DOHH2 (cell line): ENCODE data around the gene SPNS2.

Source experiments
- H3F3A ChIP-seq: fragments of 200-600 bp; sonication (generic), shearing (Covaris generic); 2 replicates; pipeline ENCODE4 v1.6.0; 2016; ENCODE audit warnings: antibody characterized with exemption, mild to moderate bottlenecking; ENCODE audit not compliant: control insufficient read depth, insufficient read depth
- H3K27ac ChIP-seq: fragments of 200-600 bp; sonication (generic); 2 replicates; pipeline ENCODE4 v1.5.1; 2014; ENCODE audit warnings: low read depth, mild to moderate bottlenecking, low read length, moderate library complexity
- H3K27me3 ChIP-seq: fragments of 200-600 bp; sonication (generic); 2 replicates; pipeline ENCODE4 v1.6.1; 2014; ENCODE audit warnings: mild to moderate bottlenecking, low read length, mixed read lengths; ENCODE audit not compliant: control insufficient read depth
- H3K36me3 ChIP-seq: fragments of 200-600 bp; sonication (generic); 2 replicates; pipeline ENCODE4 v1.6.1; 2014; ENCODE audit warnings: mild to moderate bottlenecking, low read length, moderate library complexity, mixed read lengths; ENCODE audit not compliant: control insufficient read depth
- H3K4me1 ChIP-seq: fragments of 200-600 bp; sonication (generic); 2 replicates; pipeline ENCODE4 v1.6.1; 2014; ENCODE audit warnings: mild to moderate bottlenecking, low read length, mixed read lengths; ENCODE audit not compliant: control insufficient read depth
- H3K4me2 ChIP-seq: fragments of 200-600 bp; sonication (generic); 2 replicates; pipeline ENCODE4 v1.6.0; 2014; ENCODE audit warnings: mild to moderate bottlenecking, low read length, moderate library complexity
- H3K4me3 ChIP-seq: fragments of 200-600 bp; sonication (generic); 2 replicates; pipeline ENCODE4 v1.5.1; 2014; ENCODE audit warnings: mild to moderate bottlenecking, low read length, mixed read lengths
- H3K79me2 ChIP-seq: fragments of 200-600 bp; sonication (generic); 2 replicates; pipeline ENCODE4 v1.6.1; 2014; ENCODE audit warnings: mild to moderate bottlenecking, low read length, mixed read lengths; ENCODE audit not compliant: control insufficient read depth
- H3K9me2 ChIP-seq: fragments of 200-600 bp; sonication (generic); replicated peaks from 2 replicates; pipeline ENCODE4 v1.6.1; 2014; ENCODE audit warnings: mild to moderate bottlenecking, low read length, mixed read lengths; ENCODE audit not compliant: control insufficient read depth
- H3K9me3 ChIP-seq: fragments of 200-600 bp; sonication (generic); 2 replicates; pipeline ENCODE4 v1.6.1; 2014; ENCODE audit warnings: antibody characterized with exemption, low read length, mixed read lengths; ENCODE audit not compliant: control insufficient read depth, insufficient read depth
- H4K20me1 ChIP-seq: fragments of 200-600 bp; sonication (generic); 2 replicates; pipeline ENCODE4 v1.6.0; 2014; ENCODE audit warnings: low read depth, mild to moderate bottlenecking, antibody characterized with exemption, low read length, moderate library complexity; ENCODE audit not compliant: control insufficient read depth, insufficient read depth
- EZH2phosphoT487 ChIP-seq: fragments of 200-600 bp; sonication (generic); IDR thresholded peaks from 2 replicates; pipeline ENCODE4 v1.6.1; 2017; ENCODE audit warnings: borderline replicate concordance, mild to moderate bottlenecking, antibody characterized with exemption, low read length, moderate library complexity, mixed read lengths
- TF ChIP-seq, protein P1 (sequence below): fragments of 200-600 bp; sonication (generic); IDR thresholded peaks from one replicate; pipeline ENCODE4 v1.5.1; 2014; ENCODE audit warnings: antibody characterized with exemption, mild to moderate bottlenecking, low read depth, low read length; ENCODE audit not compliant: poor library complexity, severe bottlenecking

SPNS2 gene

DNA sequence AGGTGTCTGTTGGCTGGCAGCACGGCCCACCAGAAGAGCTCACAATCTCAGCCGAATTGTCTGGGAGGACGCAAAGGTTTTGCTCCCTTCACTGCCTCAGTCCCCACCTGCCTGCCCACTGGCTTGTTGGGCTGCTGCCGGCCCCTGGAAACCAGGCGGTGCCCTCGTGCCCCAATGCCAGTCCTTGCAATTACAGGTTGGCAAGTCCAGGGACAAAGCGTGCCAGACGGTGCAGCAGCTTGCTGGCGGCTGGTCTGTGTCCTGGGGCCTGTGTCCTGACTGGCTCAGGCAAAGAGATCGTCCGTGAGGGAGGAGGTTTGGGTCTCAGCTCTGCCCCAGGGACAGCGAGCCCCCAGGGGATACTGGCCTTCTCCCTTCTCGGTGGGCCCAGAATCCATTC lies 24.6 kb upstream of the SPNS2 start:
- Histone ChIP-seq H3K4me1 (no peaks in the 10 kb centered on the region), H3K27ac (no peak overlapping the region), H3F3A (no peaks in the 10 kb centered on the region; the same call in 1 of the 2 replicates), H3K4me2 (no peak overlapping the region), H3K27me3 (no peaks in the 10 kb centered on the region), H3K36me3 (no peaks in the 10 kb centered on the region), H3K9me2 (no peaks in the 10 kb centered on the region), H4K20me1 (no peaks in the 10 kb centered on the region), H3K4me3 (no peak overlapping the region), H3K79me2 (no peaks in the 10 kb centered on the region), H3K9me3 (no peaks in the 10 kb centered on the region)
- TF ChIP-seq, protein P1, sequence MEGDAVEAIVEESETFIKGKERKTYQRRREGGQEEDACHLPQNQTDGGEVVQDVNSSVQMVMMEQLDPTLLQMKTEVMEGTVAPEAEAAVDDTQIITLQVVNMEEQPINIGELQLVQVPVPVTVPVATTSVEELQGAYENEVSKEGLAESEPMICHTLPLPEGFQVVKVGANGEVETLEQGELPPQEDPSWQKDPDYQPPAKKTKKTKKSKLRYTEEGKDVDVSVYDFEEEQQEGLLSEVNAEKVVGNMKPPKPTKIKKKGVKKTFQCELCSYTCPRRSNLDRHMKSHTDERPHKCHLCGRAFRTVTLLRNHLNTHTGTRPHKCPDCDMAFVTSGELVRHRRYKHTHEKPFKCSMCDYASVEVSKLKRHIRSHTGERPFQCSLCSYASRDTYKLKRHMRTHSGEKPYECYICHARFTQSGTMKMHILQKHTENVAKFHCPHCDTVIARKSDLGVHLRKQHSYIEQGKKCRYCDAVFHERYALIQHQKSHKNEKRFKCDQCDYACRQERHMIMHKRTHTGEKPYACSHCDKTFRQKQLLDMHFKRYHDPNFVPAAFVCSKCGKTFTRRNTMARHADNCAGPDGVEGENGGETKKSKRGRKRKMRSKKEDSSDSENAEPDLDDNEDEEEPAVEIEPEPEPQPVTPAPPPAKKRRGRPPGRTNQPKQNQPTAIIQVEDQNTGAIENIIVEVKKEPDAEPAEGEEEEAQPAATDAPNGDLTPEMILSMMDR: no peak
- no peak for TF ChIP-seq EZH2phosphoT487

DNA sequence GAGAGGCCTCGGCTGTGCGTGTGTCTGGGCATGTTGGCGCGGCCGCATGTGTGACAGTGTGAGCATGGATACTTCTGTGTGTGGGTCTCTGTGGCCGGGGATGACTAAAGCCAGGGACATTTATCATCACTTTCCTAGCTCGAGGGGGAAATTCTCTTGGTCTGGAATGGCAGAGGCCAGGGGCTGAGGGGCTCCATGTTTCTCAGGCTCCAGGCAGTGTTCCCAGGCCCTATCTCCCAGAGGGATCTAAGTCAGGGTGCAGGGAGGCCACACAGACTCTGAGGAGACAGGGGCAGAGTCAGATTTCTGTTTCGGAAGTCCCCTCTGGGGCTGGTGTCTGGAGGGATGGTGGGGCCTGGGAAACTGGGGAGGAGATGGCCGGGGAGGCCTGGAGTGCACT lies 23.7 kb upstream of the SPNS2 start:
- Histone ChIP-seq H3K9me3 (no peaks in the 10 kb centered on the region), H3K4me2 (no peak overlapping the region), H3K4me3 (no peak overlapping the region), H3K79me2 (no peaks in the 10 kb centered on the region), H3K27me3 (no peaks in the 10 kb centered on the region), H4K20me1 (no peaks in the 10 kb centered on the region), H3K27ac (no peak overlapping the region), H3K36me3 (no peaks in the 10 kb centered on the region), H3K9me2 (no peaks in the 10 kb centered on the region), H3K4me1 (no peaks in the 10 kb centered on the region), H3F3A (no peaks in the 10 kb centered on the region; the same call in 1 of the 2 replicates)
- TF ChIP-seq, protein P1: no peak
- TF ChIP-seq EZH2phosphoT487: no peak

DNA sequence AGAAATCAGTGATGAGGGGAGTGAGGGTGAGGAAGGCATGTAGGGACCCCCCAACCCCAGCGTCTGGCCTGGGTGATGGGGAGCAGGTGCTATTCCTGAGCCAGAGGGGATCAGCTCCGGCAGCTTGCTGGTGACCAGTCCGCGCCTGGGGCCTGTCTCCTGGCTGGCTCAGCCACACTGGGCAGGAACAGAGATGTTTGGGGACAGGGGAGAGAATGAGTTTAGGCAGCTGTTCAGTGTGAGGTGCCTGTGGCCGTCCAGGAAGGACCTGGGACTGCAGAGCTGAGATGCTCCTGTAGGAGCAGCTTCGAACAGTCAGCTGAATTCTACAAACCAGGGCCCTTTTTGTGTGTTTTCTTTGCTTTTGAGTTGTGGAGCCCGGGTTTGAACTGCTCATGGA lies 23.2 kb upstream of the SPNS2 start:
- no peaks in the 10 kb centered on the region for H3K36me3 ChIP-seq
- no peak overlapping the region for H3K4me2 ChIP-seq
- TF ChIP-seq, protein P1: no peak
- no peak for TF ChIP-seq EZH2phosphoT487
- H3K9me3 ChIP-seq: no peaks in the 10 kb centered on the region
- H3K9me2 ChIP-seq: no peaks in the 10 kb centered on the region
- no peak overlapping the region for H3K4me3 ChIP-seq
- no peaks in the 10 kb centered on the region for H4K20me1 ChIP-seq
- H3K27me3 ChIP-seq: no peaks in the 10 kb centered on the region
- no peaks in the 10 kb centered on the region for H3K4me1 ChIP-seq
- no peaks in the 10 kb centered on the region for H3K79me2 ChIP-seq
- H3F3A ChIP-seq: no peaks in the 10 kb centered on the region; the same call in 1 of the 2 replicates
- no peak overlapping the region for H3K27ac ChIP-seq
